A375 (cell line): ENCODE measurements around the gene SYCP2. TPM values are rescaled to one million over a fixed set of nuclear protein-coding genes. Genes with fewer than 3 reads are reported as not detected.

Source experiments
- small RNA-seq: library from RNA; depleted of rRNA; stranded (forward); fragments of <200 nt; gene quantifications from one replicate; pipeline ENCODE3, GENCODE V24; 2014
- total RNA-seq: library from RNA; depleted of rRNA; stranded (reverse); fragments of >200 nt; shearing (Covaris generic); gene quantifications from 2 replicates; pipeline ENCODE4 v1.2.3, GENCODE V29; 2014; rRNA removed

Gene SYCP2
- total RNA-seq: 0.38 and 1.5 TPM in 2 replicates

GRCh38 chr20:59933296-59933848 is at the start of gene SYCP2:
TSS of gene SYCP2 (minus strand) at chr20:59933637. CDS start at chr20:59922413, 11,224 bp downstream.

GRCh38 chr20:59958123-59958522 is 24.7 kb upstream of the SYCP2 start, which contains the start of gene CDH26:
TSS of gene CDH26 (plus strand) at chr20:59958423. CDS start at chr20:59958727, 304 bp downstream.

GRCh38 chr20:59940129-59940955 is 6.9 kb upstream of the SYCP2 start, which contains the start of the genes FAM217B and PPP1R3D:
TSS of gene FAM217B (plus strand) at chr20:59940389. CDS start at chr20:59943944, 3,555 bp downstream.
TSS of gene PPP1R3D (minus strand) at chr20:59940305. CDS start at chr20:59939931, 374 bp downstream.

Small RNAs within 50 kb of the gene (small RNA-seq; reads per million reads assigned to genes)
- not detected for gene RNU7-141P

Other genes with a start within 250 kb of the SYCP2 start
- gene PPP1R3D, start 6.7 kb upstream of the SYCP2 start, total RNA-seq: 4.0 and 4.3 TPM in 2 replicates
- gene FAM217B, start 6.8 kb upstream of the SYCP2 start, total RNA-seq: 6.2 and 12.0 TPM in 2 replicates
- gene CDH26, start 24.8 kb upstream of the SYCP2 start, total RNA-seq: 0.24 and 0.94 TPM in 2 replicates